HCT116 (cell line): ENCODE measurements around the gene SPRED2. TPM values are rescaled to one million over a fixed set of nuclear protein-coding genes. Genes with fewer than 3 reads are reported as not detected.

ENCODE experiments used
- ATAC-seq: fragments of 200-7000 bp; cut with Tn5 transposase; 2 replicates; pipeline ENCODE4 v1.9.1; 2020; ENCODE audit warnings: mild to moderate bottlenecking, moderate library complexity
- BruUV-seq: library from RNA; stranded (reverse); fragments of 400-500 nt; replicated peaks from 2 replicates; lab custom pipeline; 2021; lab: Mats Ljungman, UMichigan
- CTCF ChIA-PET: fragments of 300-600 bp; sonication (Branson Sonifier 250); formaldehyde crosslinking; loops from one replicate; lab custom pipeline; 2021; ENCODE audit warnings: antibody characterized with exemption; lab: Charles Lee
- POLR2A ChIA-PET: fragments of 300-600, 350-600 bp; sonication (Branson Sonifier 250); formaldehyde crosslinking; loops from one replicate; lab custom pipeline; 2021; ENCODE audit warnings: antibody characterized with exemption; lab: Charles Lee
- RAD21 ChIA-PET, 2 experiments: fragments of 300-600 bp; sonication (Branson Sonifier 250); formaldehyde crosslinking; loops; one replicate each; lab custom pipeline; 2023; ENCODE audit warnings: low total read pairs in 2 of 2; ENCODE audit not compliant: uncharacterized antibody in 2 of 2, unreplicated experiment in 2 of 2, low non-redundant PET in 1 of 2; lab: Charles Lee
- DNase-seq: peaks from one replicate; pipeline ENCODE4 v3.0.0-alpha.2; 2010; ENCODE audit warnings: low read depth, low spot score
- H2AFZ ChIP-seq: fragments of 200-600 bp; shearing (Covaris generic), sonication (generic); 2 replicates; pipeline ENCODE4 v1.6.1; 2017; ENCODE audit warnings: low read depth, mixed run types, mixed read lengths, antibody characterized with exemption, low read length; ENCODE audit not compliant: poor library complexity, severe bottlenecking
- H3K27ac ChIP-seq: 2 replicates; pipeline ENCODE4 v1.5.1; 2012; ENCODE audit warnings: low read depth, low read length
- H3K27me3 ChIP-seq: fragments of 200-600 bp; sonication (generic); 2 replicates; pipeline ENCODE4 v1.6.1; 2016; ENCODE audit warnings: mixed run types, low read length, mixed read lengths; ENCODE audit not compliant: insufficient read depth
- H3K36me3 ChIP-seq, 2 experiments: fragments of 200-500 bp in 1 of 2; fragments of 200-600 bp in 1 of 2; sonication (Bioruptor generic) in 1 of 2; sonication (generic) in 1 of 2; 2 replicates each; pipeline versions ENCODE4 v1.5.1 to v1.6.1; 2014 to 2016; ENCODE audit warnings: low read length in 2 of 2, inconsistent platforms in 1 of 2, mixed read lengths in 1 of 2, mixed run types in 1 of 2; ENCODE audit not compliant: insufficient read depth in 2 of 2, control insufficient read depth in 1 of 2
- H3K4me1 ChIP-seq, 2 experiments: fragments of 200-600 bp in 1 of 2; sonication (generic) in 1 of 2; 2 replicates each; pipeline versions ENCODE4 v1.5.1 to v1.6.1; 2012 to 2017; ENCODE audit warnings: low read length in 2 of 2, inconsistent platforms in 1 of 2, mild to moderate bottlenecking in 1 of 2, mixed read lengths in 1 of 2, mixed run types in 1 of 2, moderate library complexity in 1 of 2; ENCODE audit not compliant: insufficient read depth in 2 of 2, control insufficient read depth in 1 of 2
- H3K4me2 ChIP-seq: fragments of 200-600 bp; sonication (generic); 2 replicates; pipeline ENCODE4 v1.6.1; 2017; ENCODE audit warnings: mixed run types, low read length, mixed read lengths
- H3K4me3 ChIP-seq, 2 experiments: fragments of 200-600 bp in 1 of 2; sonication (generic) in 1 of 2; replicated peaks in 1 of 2; 2 replicates each; pipeline ENCODE4 v1.5.1; 2011 to 2016; ENCODE audit warnings: low read length in 2 of 2, control low read depth in 1 of 2, low read depth in 1 of 2, mild to moderate bottlenecking in 1 of 2, mixed read lengths in 1 of 2, mixed run types in 1 of 2
- H3K79me2 ChIP-seq: fragments of 200-600 bp; sonication (generic); 2 replicates; pipeline ENCODE4 v1.6.1; 2017; ENCODE audit warnings: mild to moderate bottlenecking, mixed run types, low read length, moderate library complexity, mixed read lengths; ENCODE audit not compliant: insufficient read depth
- H3K9ac ChIP-seq: fragments of 200-600 bp; sonication (generic); 2 replicates; pipeline ENCODE4 v1.6.1; 2016; ENCODE audit warnings: low read length, mixed read lengths
- H3K9me2 ChIP-seq: fragments of 200-600 bp; sonication (generic), shearing (Covaris generic); 2 replicates; pipeline ENCODE4 v1.6.1; 2017; ENCODE audit warnings: mixed run types, mild to moderate bottlenecking, moderate library complexity; ENCODE audit not compliant: insufficient read depth
- H3K9me3 ChIP-seq, 2 experiments: fragments of 200-500 bp in 1 of 2; fragments of 200-600 bp in 1 of 2; sonication (Bioruptor generic) in 1 of 2; sonication (generic) in 1 of 2; 2 replicates each; pipeline ENCODE4 v1.6.1; 2014 to 2017; ENCODE audit warnings: low read length in 2 of 2, mixed read lengths in 2 of 2, inconsistent platforms in 1 of 2, low read depth in 1 of 2, mild to moderate bottlenecking in 1 of 2, mixed run types in 1 of 2, moderate library complexity in 1 of 2; ENCODE audit not compliant: control insufficient read depth in 1 of 2, insufficient read depth in 1 of 2
- H4K20me1 ChIP-seq: fragments of 200-600 bp; sonication (generic), shearing (Covaris generic); 2 replicates; pipeline ENCODE4 v1.6.1; 2017; ENCODE audit warnings: mixed run types, mild to moderate bottlenecking, moderate library complexity; ENCODE audit not compliant: insufficient read depth
- CBX3 ChIP-seq: IDR thresholded peaks from 2 replicates; pipeline ENCODE4 v1.6.1; 2012; ENCODE audit warnings: low read depth
- CEBPB ChIP-seq: IDR thresholded peaks from 2 replicates; pipeline ENCODE4 v1.6.1; 2012; ENCODE audit warnings: low read depth
- EGR1 ChIP-seq: IDR thresholded peaks from 2 replicates; pipeline ENCODE4 v1.6.1; 2012; ENCODE audit warnings: low read depth
- ELF1 ChIP-seq: IDR thresholded peaks from 2 replicates; pipeline ENCODE4 v1.6.1; 2012; ENCODE audit warnings: low read depth, borderline replicate concordance
- EZH2 ChIP-seq: fragments of 200-600 bp; sonication (generic); IDR thresholded peaks from 2 replicates; pipeline ENCODE4 v1.6.1; 2017; ENCODE audit warnings: antibody characterized with exemption, mixed run types
- EZH2phosphoT487 ChIP-seq: fragments of 200-600 bp; IDR thresholded peaks from 2 replicates; pipeline ENCODE4 v1.6.1; 2018; ENCODE audit warnings: antibody characterized with exemption, borderline replicate concordance
- FOSL1 ChIP-seq: IDR thresholded peaks from 2 replicates; pipeline ENCODE4 v1.6.1; 2012; ENCODE audit warnings: low read depth
- JUND ChIP-seq: IDR thresholded peaks from 2 replicates; pipeline ENCODE4 v1.6.1; 2012
- MAX ChIP-seq: IDR thresholded peaks from 2 replicates; pipeline ENCODE4 v1.6.1; 2012
- POLR2A ChIP-seq: IDR thresholded peaks from 2 replicates; pipeline ENCODE4 v1.7.0; 2011; ENCODE audit warnings: borderline replicate concordance; ENCODE audit not compliant: insufficient read depth, insufficient read length; ENCODE audit errors: extremely low read depth
- POLR2AphosphoS5 ChIP-seq: IDR thresholded peaks from 2 replicates; pipeline ENCODE4 v1.6.1; 2011; ENCODE audit warnings: mild to moderate bottlenecking, low read depth, low read length, moderate library complexity
- RAD21 ChIP-seq: IDR thresholded peaks from 2 replicates; pipeline ENCODE4 v1.6.1; 2012; ENCODE audit warnings: low read depth, mild to moderate bottlenecking
- SIN3A ChIP-seq: IDR thresholded peaks from 2 replicates; pipeline ENCODE4 v1.6.1; 2012; ENCODE audit warnings: low read depth
- SP1 ChIP-seq: IDR thresholded peaks from 2 replicates; pipeline ENCODE4 v1.6.1; 2012; ENCODE audit warnings: low read depth
- SRF ChIP-seq: IDR thresholded peaks from 2 replicates; pipeline ENCODE4 v1.6.1; 2012; ENCODE audit warnings: low read depth
- ZFX ChIP-seq: fragments of 450-650 bp; IDR thresholded peaks from 2 replicates; pipeline ENCODE4 v1.6.1; 2017
- intact Hi-C: fragments of 100-400 bp; cut with micrococcal nuclease; formaldehyde crosslinking; loops from 2 replicates; pipeline ENCODE4 v1.10.0; 2022
- total RNA-seq: library from RNA; stranded (reverse); gene quantifications from one replicate; pipeline ENCODE4 v1.2.1, GENCODE V29; 2021; ENCODE audit not compliant: unreplicated experiment
- TF ChIP-seq, protein P1 (sequence below): IDR thresholded peaks from 2 replicates; pipeline ENCODE4 v1.6.1; 2012
- TF ChIP-seq, protein P2 (sequence below), 3 experiments: fragments of 200-600 bp in 1 of 3; sonication (generic) in 1 of 3; IDR thresholded peaks in 2 of 3; conservative IDR thresholded peaks in 1 of 3; 2 replicates each; pipeline ENCODE4 v1.5.1; 2012 to 2017; ENCODE audit warnings: low read depth in 2 of 3, low read length in 2 of 3, antibody characterized with exemption in 1 of 3, borderline replicate concordance in 1 of 3, control low read depth in 1 of 3, mild to moderate bottlenecking in 1 of 3, mixed read lengths in 1 of 3, mixed run types in 1 of 3, moderate library complexity in 1 of 3; ENCODE audit not compliant: insufficient read depth in 1 of 3

Gene SPRED2
- total RNA-seq, 1 experiment from 2014 or later, result 62.6 TPM

DNA sequence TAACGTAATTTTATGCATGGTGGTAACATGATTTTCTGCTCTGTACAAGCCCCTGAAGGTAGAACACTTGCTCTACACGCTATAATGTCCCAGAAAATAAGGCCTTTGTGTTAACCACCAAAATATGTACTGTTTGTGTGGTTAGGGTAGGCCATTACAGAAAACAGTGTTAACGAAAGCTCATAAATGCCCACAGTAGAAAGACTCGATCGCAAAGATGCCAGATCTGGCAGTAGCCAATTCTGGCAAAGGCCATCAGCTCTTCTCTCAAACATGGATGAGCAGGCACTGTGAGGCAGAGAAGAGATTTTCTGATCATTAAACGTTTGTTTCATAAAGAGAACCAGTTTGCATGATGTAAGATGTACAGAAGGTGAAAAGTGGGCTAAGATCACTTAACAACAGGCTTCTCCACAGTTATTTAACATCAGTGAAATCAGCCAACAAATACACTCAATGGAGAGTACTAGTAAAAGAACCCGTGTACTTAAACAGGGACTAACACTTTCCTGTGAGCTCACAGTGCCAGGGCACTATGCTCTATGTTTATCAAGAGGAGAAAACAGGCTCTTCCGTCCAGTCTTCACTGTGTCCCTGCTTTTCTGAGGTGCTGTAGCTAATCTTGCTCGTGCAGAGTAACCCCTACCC is 80.3 kb downstream of the SPRED2 start:
- H3K27ac ChIP-seq, result no peak overlapping the region
- ChIA-PET CTCF (interaction anchor here (1.0 kb wide), 1 partner anchor 31 kb away, joined by 4 read pairs; no protein-coding TSS in a partner anchor), POLR2A (no interaction called here), RAD21 (interaction anchor here in 1 of 2 experiments (0.6 kb wide), 1 partner anchor 8 kb away, joined by 3 read pairs; no protein-coding TSS in a partner anchor)
- no peaks in the 10 kb centered on the region for H3K9me3 ChIP-seq
- H3K9ac ChIP-seq, result no peak overlapping the region
- intact Hi-C loops, result loop anchor here (5.0 kb wide), 1 partner anchor 85 kb away; no protein-coding TSS in a partner anchor
- H3K36me3 ChIP-seq, result no peaks in the 10 kb centered on the region
- no peaks in the 10 kb centered on the region for H3K9me2 ChIP-seq
- no peak overlapping the region for H2AFZ ChIP-seq
- ATAC-seq (no peak), DNase-seq (no peak)
- no peak overlapping the region for H3K4me2 ChIP-seq
- no TSS peak for BruUV-seq
- H3K79me2 ChIP-seq, result peaks cover 98% of the 10 kb centered on the region
- peaks cover 37 to 48% of the 10 kb centered on the region in 2 experiments for H3K4me1 ChIP-seq
- H3K4me3 ChIP-seq, result no peak overlapping the region
- no peaks in the 10 kb centered on the region for H3K27me3 ChIP-seq
- H4K20me1 ChIP-seq, result no peaks in the 10 kb centered on the region
- no peak for TF ChIP-seq POLR2AphosphoS5
- TF ChIP-seq EZH2phosphoT487, result no peak
- TF ChIP-seq MAX, result no peak
- TF ChIP-seq SIN3A, result no peak
- no peak for TF ChIP-seq ELF1
- no peak for TF ChIP-seq CBX3

- H3K4me3 ChIP-seq, result no peak overlapping the region
- DNase-seq (no peak), ATAC-seq (no peak)
- H3K36me3 ChIP-seq, result no peaks in the 10 kb centered on the region
- no peaks in the 10 kb centered on the region for H4K20me1 ChIP-seq
- no peak overlapping the region for H3K27ac ChIP-seq
- BruUV-seq, result no TSS peak
- H3K9me2 ChIP-seq, result no peaks in the 10 kb centered on the region
- H3K9ac ChIP-seq, result no peak overlapping the region
- ChIA-PET RAD21 (no interaction called here), CTCF (interaction anchor here (1.2 kb wide), 1 partner anchor 11 kb away, joined by 3 read pairs; no protein-coding TSS in a partner anchor), POLR2A (no interaction called here)
- H3K4me2 ChIP-seq, result no peak overlapping the region
- H3K4me1 ChIP-seq, result peaks cover 37 to 48% of the 10 kb centered on the region in 2 experiments
- H2AFZ ChIP-seq, result no peak overlapping the region
- H3K9me3 ChIP-seq, result no peaks in the 10 kb centered on the region
- peaks cover 98% of the 10 kb centered on the region for H3K79me2 ChIP-seq
- H3K27me3 ChIP-seq, result no peaks in the 10 kb centered on the region
- intact Hi-C loops, result loop anchor here (5.0 kb wide), 1 partner anchor 84 kb away; no protein-coding TSS in a partner anchor
- TF ChIP-seq JUND (no peak), POLR2A (no peak), EGR1 (no peak), SRF (no peak), EZH2 (no peak), RAD21 (no peak), SP1 (no peak), ELF1 (no peak), FOSL1 (no peak), CBX3 (no peak), SIN3A (no peak), POLR2AphosphoS5 (no peak), ZFX (no peak), MAX (no peak), CEBPB (no peak)
- TF ChIP-seq, protein P1, sequence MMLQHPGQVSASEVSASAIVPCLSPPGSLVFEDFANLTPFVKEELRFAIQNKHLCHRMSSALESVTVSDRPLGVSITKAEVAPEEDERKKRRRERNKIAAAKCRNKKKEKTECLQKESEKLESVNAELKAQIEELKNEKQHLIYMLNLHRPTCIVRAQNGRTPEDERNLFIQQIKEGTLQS, result no peak
- TF ChIP-seq, protein P2, sequence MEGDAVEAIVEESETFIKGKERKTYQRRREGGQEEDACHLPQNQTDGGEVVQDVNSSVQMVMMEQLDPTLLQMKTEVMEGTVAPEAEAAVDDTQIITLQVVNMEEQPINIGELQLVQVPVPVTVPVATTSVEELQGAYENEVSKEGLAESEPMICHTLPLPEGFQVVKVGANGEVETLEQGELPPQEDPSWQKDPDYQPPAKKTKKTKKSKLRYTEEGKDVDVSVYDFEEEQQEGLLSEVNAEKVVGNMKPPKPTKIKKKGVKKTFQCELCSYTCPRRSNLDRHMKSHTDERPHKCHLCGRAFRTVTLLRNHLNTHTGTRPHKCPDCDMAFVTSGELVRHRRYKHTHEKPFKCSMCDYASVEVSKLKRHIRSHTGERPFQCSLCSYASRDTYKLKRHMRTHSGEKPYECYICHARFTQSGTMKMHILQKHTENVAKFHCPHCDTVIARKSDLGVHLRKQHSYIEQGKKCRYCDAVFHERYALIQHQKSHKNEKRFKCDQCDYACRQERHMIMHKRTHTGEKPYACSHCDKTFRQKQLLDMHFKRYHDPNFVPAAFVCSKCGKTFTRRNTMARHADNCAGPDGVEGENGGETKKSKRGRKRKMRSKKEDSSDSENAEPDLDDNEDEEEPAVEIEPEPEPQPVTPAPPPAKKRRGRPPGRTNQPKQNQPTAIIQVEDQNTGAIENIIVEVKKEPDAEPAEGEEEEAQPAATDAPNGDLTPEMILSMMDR (IDR thresholded peaks at IDR 0.05 in 2 of 3, conservative IDR thresholded peaks at IDR 0.05 in 1 of 3; ENCODE audit: borderline replicate concordance in 1 of 3, insufficient read depth in 1 of 3, low read depth in 2 of 3, low read length in 2 of 3), result no peak
Observed at GRCh38 chr2:65351234-65351947, 81.0 kb downstream of the SPRED2 start.
